A673 (cell line): ENCODE measurements around the gene VN1R4.

Source experiments
- EZH2 ChIP-seq: fragments of 200-600 bp; sonication (generic); IDR thresholded peaks from 2 replicates; pipeline ENCODE4 v1.6.1; 2017; ENCODE audit warnings: borderline replicate concordance, low read depth, mild to moderate bottlenecking, mixed read lengths, antibody characterized with exemption, low read length; ENCODE audit not compliant: poor library complexity, severe bottlenecking
- TF ChIP-seq, protein P1 (sequence below): fragments of 300-800, 200-600 bp; sonication (generic); conservative IDR thresholded peaks from 2 replicates; pipeline ENCODE4 v1.5.1; 2017; ENCODE audit warnings: low read depth, mild to moderate bottlenecking, antibody characterized with exemption, low read length, moderate library complexity, mixed read lengths

DNA sequence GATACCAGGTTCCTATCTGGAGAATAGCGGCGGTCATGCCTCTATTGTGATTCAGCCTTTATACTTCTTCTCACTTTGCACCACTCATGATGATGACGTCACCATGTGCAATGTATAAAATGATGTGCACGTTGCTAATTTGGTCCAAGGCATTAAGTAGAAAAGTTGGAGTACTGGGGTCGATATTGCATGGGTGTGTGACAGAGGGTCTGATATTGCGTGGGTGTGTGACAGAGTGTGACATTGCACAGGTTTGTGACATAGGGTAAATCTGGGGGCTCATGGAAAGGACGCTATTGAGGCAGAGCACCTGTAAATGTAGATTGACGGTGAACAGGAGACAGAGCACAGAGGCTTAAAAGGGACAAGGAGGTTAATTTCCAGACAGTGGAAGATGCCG lies 4.5 kb upstream of the VN1R4 start:
- TF ChIP-seq, protein P1, sequence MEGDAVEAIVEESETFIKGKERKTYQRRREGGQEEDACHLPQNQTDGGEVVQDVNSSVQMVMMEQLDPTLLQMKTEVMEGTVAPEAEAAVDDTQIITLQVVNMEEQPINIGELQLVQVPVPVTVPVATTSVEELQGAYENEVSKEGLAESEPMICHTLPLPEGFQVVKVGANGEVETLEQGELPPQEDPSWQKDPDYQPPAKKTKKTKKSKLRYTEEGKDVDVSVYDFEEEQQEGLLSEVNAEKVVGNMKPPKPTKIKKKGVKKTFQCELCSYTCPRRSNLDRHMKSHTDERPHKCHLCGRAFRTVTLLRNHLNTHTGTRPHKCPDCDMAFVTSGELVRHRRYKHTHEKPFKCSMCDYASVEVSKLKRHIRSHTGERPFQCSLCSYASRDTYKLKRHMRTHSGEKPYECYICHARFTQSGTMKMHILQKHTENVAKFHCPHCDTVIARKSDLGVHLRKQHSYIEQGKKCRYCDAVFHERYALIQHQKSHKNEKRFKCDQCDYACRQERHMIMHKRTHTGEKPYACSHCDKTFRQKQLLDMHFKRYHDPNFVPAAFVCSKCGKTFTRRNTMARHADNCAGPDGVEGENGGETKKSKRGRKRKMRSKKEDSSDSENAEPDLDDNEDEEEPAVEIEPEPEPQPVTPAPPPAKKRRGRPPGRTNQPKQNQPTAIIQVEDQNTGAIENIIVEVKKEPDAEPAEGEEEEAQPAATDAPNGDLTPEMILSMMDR, result no peak
- no peak for TF ChIP-seq EZH2
